Neuronal stem cell (in vitro differentiated cells): Measurements from ENCODE around the gene OR52E2. TPM values are rescaled to one million over a fixed set of nuclear protein-coding genes. Genes with fewer than 3 reads are reported as not detected.

ENCODE experiments used
- DNase-seq: peaks from one replicate; pipeline ENCODE4 v3.0.0-alpha.2; 2013; ENCODE audit warnings: low spot score
- H2AFZ ChIP-seq: one replicate; pipeline ENCODE4 v1.6.1; 2013; ENCODE audit warnings: mild to moderate bottlenecking, low read length, inconsistent platforms
- H2AK5ac ChIP-seq: 2 replicates; pipeline ENCODE4 v1.6.1; 2013; ENCODE audit warnings: low read depth, mild to moderate bottlenecking, inconsistent platforms, low read length, moderate library complexity, mixed read lengths
- H2BK120ac ChIP-seq: 2 replicates; pipeline ENCODE4 v1.6.1; 2013; ENCODE audit warnings: low read depth, mild to moderate bottlenecking, inconsistent platforms, low read length, moderate library complexity, mixed read lengths
- H2BK12ac ChIP-seq: one replicate; pipeline ENCODE4 v1.6.1; 2013; ENCODE audit warnings: low read length, inconsistent platforms
- H2BK15ac ChIP-seq: 2 replicates; pipeline ENCODE4 v1.6.1; 2013; ENCODE audit warnings: mild to moderate bottlenecking, low read length, inconsistent platforms, mixed read lengths
- H2BK5ac ChIP-seq: one replicate; pipeline ENCODE4 v1.6.1; 2013; ENCODE audit warnings: inconsistent platforms, mild to moderate bottlenecking, low read length, moderate library complexity
- H3K14ac ChIP-seq: one replicate; pipeline ENCODE4 v1.6.1; 2013; ENCODE audit warnings: low read length, inconsistent platforms
- H3K18ac ChIP-seq: 2 replicates; pipeline ENCODE4 v1.6.1; 2013; ENCODE audit warnings: low read length, inconsistent platforms
- H3K23ac ChIP-seq: 2 replicates; pipeline ENCODE4 v1.6.1; 2013; ENCODE audit warnings: low read depth, mild to moderate bottlenecking, mixed read lengths, low read length, inconsistent platforms; ENCODE audit not compliant: poor library complexity
- H3K27ac ChIP-seq: replicated peaks from 3 replicates; pipeline ENCODE4 v1.5.1; 2013; ENCODE audit warnings: low read length, inconsistent platforms
- H3K27me3 ChIP-seq, 3 experiments: 2 replicates each; pipeline ENCODE4 v1.6.1; 2013; ENCODE audit warnings: low read length in 3 of 3, mild to moderate bottlenecking in 2 of 3, inconsistent platforms in 1 of 3, low read depth in 1 of 3, mixed read lengths in 1 of 3, moderate library complexity in 1 of 3; ENCODE audit not compliant: control insufficient read depth in 3 of 3, insufficient read depth in 3 of 3
- H3K36me3 ChIP-seq, 2 donors: replicated peaks in 1 of 2; 2 replicates each; pipeline ENCODE4 v1.6.1; 2013; ENCODE audit warnings: low read length in 2 of 2; ENCODE audit not compliant: control insufficient read depth in 2 of 2, insufficient read depth in 2 of 2
- H3K4ac ChIP-seq: 2 replicates; pipeline ENCODE4 v1.6.1; 2013; ENCODE audit warnings: inconsistent platforms, mild to moderate bottlenecking, low read length, moderate library complexity
- H3K4me1 ChIP-seq, 2 donors: 1 replicate in 1 of 2; 2 replicates in 1 of 2; pipeline ENCODE4 v1.6.1; 2013; ENCODE audit warnings: low read length in 2 of 2, low read depth in 1 of 2; ENCODE audit not compliant: control insufficient read depth in 2 of 2, insufficient read depth in 1 of 2
- H3K4me2 ChIP-seq: one replicate; pipeline ENCODE4 v1.6.1; 2013; ENCODE audit warnings: mild to moderate bottlenecking, low read length, inconsistent platforms; ENCODE audit not compliant: insufficient read depth, poor library complexity, severe bottlenecking
- H3K4me3 ChIP-seq, 2 donors: 2 replicates each; pipeline ENCODE4 v1.5.1; 2013; ENCODE audit warnings: low read length in 2 of 2, mild to moderate bottlenecking in 2 of 2, inconsistent platforms in 1 of 2, moderate library complexity in 1 of 2
- H3K79me1 ChIP-seq: one replicate; pipeline ENCODE4 v1.6.1; 2013; ENCODE audit warnings: low read depth, mild to moderate bottlenecking, inconsistent platforms, low read length, moderate library complexity
- H3K9ac ChIP-seq: one replicate; pipeline ENCODE4 v1.6.1; 2013; ENCODE audit warnings: mild to moderate bottlenecking, low read depth, low read length, inconsistent platforms; ENCODE audit not compliant: poor library complexity
- H3K9me3 ChIP-seq, 2 donors: replicated peaks in 1 of 2; 2 replicates each; pipeline versions ENCODE3 to v1.6.1; 2013; ENCODE audit warnings: low read length in 2 of 2, mild to moderate bottlenecking in 2 of 2, inconsistent platforms in 1 of 2, low read depth in 1 of 2, mixed read lengths in 1 of 2, moderate library complexity in 1 of 2; ENCODE audit not compliant: control insufficient read depth in 2 of 2, insufficient read depth in 1 of 2
- H4K8ac ChIP-seq: one replicate; pipeline ENCODE4 v1.6.1; 2013; ENCODE audit warnings: low read depth, mild to moderate bottlenecking, inconsistent platforms, low read length, moderate library complexity
- H4K91ac ChIP-seq: one replicate; pipeline ENCODE4 v1.6.1; 2013; ENCODE audit warnings: low read length, low read depth, mild to moderate bottlenecking, inconsistent platforms; ENCODE audit not compliant: poor library complexity
- whole genome bisulfite sequencing, 2 donors: extraction: QIAGEN DNeasy Blood & Tissue Kit; methylation state at CpG; one replicate each; pipeline ENCODE4 v1.1.7; 2013; ENCODE audit warnings: missing lambda C conversion rate in 2 of 2, mixed read lengths in 1 of 2; ENCODE audit not compliant: insufficient read length in 2 of 2, insufficient replicate concordance in 1 of 2; ENCODE audit errors: extremely low coverage in 2 of 2; 5-methylcytosine and 5-hydroxymethylcytosine counted together
- polyA plus RNA-seq, 2 experiments: library from polyadenylated mRNA; stranded (reverse); fragments of 200-250 nt; gene quantifications; one replicate each; pipeline ENCODE4 v1.2.3, GENCODE V29; 2013

OR52E2 gene
- not detected for polyA plus RNA-seq (2013, experiment 1 of 2)
- not detected for polyA plus RNA-seq (2013, experiment 2 of 2)

- H3K14ac ChIP-seq, result no peak within 1 kb of the TSS
- H2BK15ac ChIP-seq, result no peak within 1 kb of the TSS
- H2BK5ac ChIP-seq, result no peak within 1 kb of the TSS
- H3K4me3 ChIP-seq, result no peak within 1 kb of the TSS
- H3K79me1 ChIP-seq, result no peaks in the 10 kb centered on the region
- no peak within 1 kb of the TSS for H3K18ac ChIP-seq
- no peak within 1 kb of the TSS for H3K9ac ChIP-seq
- H2AK5ac ChIP-seq, result no peak within 1 kb of the TSS
- DNase-seq, result no peak
- H4K8ac ChIP-seq, result no peak within 1 kb of the TSS
- H4K91ac ChIP-seq, result no peak within 1 kb of the TSS
- no peak within 1 kb of the TSS for H2BK120ac ChIP-seq
- H3K4ac ChIP-seq, result no peak within 1 kb of the TSS
- no peaks in the 10 kb centered on the region for H3K9me3 ChIP-seq
- H3K27ac ChIP-seq, result no peak within 1 kb of the TSS
- no peaks in the 10 kb centered on the region for H3K36me3 ChIP-seq
- no peak within 1 kb of the TSS for H2AFZ ChIP-seq
- no peak within 1 kb of the TSS for H2BK12ac ChIP-seq
- H3K23ac ChIP-seq, result no peak within 1 kb of the TSS
- no peaks in the 10 kb centered on the region for H3K4me1 ChIP-seq
- no CpG with 5 or more reads among the region's 3 CpGs for WGBS, 2 donors
- H3K4me2 ChIP-seq, result no peak within 1 kb of the TSS
- no peaks in the 10 kb centered on the region for H3K27me3 ChIP-seq
These were observed at the start of gene OR52E2 for GRCh38 chr11:5059391-5059790. Gene OR52E2 (minus strand): TSS chr11:5059627. CDS start chr11:5059627, 0 bp downstream.

- Histone ChIP-seq H3K27ac (no peak overlapping the region), H3K9me3 (no peaks in the 10 kb centered on the region), H4K8ac (no peak overlapping the region), H3K18ac (no peak overlapping the region), H2AK5ac (no peak overlapping the region), H3K4ac (no peak overlapping the region), H3K23ac (no peak overlapping the region), H3K4me2 (no peak overlapping the region), H3K4me1 (no peaks in the 10 kb centered on the region), H4K91ac (no peak overlapping the region), H3K36me3 (no peaks in the 10 kb centered on the region), H3K9ac (no peak overlapping the region), H3K14ac (no peak overlapping the region), H3K27me3 (no peaks in the 10 kb centered on the region), H2BK120ac (no peak overlapping the region), H2BK5ac (no peak overlapping the region), H3K4me3 (no peak overlapping the region), H2BK15ac (no peak overlapping the region), H2AFZ (no peak overlapping the region), H2BK12ac (no peak overlapping the region), H3K79me1 (no peaks in the 10 kb centered on the region)
- no peak for DNase-seq
- WGBS, 2 donors, result no CpG with 5 or more reads among the region's 3 CpGs
These were observed 47.9 kb upstream of the OR52E2 start for GRCh38 chr11:5107285-5107684.

GRCh38 chr11:5103066-5103465 is 43.6 kb upstream of the OR52E2 start:
- Histone ChIP-seq H2BK120ac (no peak overlapping the region), H4K8ac (no peak overlapping the region), H3K36me3 (no peaks in the 10 kb centered on the region), H3K18ac (no peak overlapping the region), H3K9me3 (no peaks in the 10 kb centered on the region), H3K27ac (no peak overlapping the region), H3K14ac (no peak overlapping the region), H3K4me3 (no peak overlapping the region), H2AFZ (no peak overlapping the region), H2AK5ac (no peak overlapping the region), H3K79me1 (no peaks in the 10 kb centered on the region), H2BK5ac (no peak overlapping the region), H3K9ac (no peak overlapping the region), H3K27me3 (no peaks in the 10 kb centered on the region), H3K4me2 (no peak overlapping the region), H3K4me1 (no peaks in the 10 kb centered on the region), H3K23ac (no peak overlapping the region), H2BK12ac (no peak overlapping the region), H4K91ac (no peak overlapping the region), H2BK15ac (no peak overlapping the region), H3K4ac (no peak overlapping the region)
- DNase-seq, result no peak

- Histone ChIP-seq H3K9ac (no peak overlapping the region), H2BK15ac (no peak overlapping the region), H3K79me1 (no peaks in the 10 kb centered on the region), H3K4me3 (no peak overlapping the region), H3K18ac (no peak overlapping the region), H2BK12ac (no peak overlapping the region), H2AFZ (no peak overlapping the region), H3K4ac (no peak overlapping the region), H2BK5ac (no peak overlapping the region), H3K27ac (no peak overlapping the region), H3K4me1 (no peaks in the 10 kb centered on the region), H3K23ac (no peak overlapping the region), H2AK5ac (no peak overlapping the region), H3K14ac (no peak overlapping the region), H2BK120ac (no peak overlapping the region), H4K8ac (no peak overlapping the region), H3K4me2 (no peak overlapping the region), H3K36me3 (no peaks in the 10 kb centered on the region), H3K9me3 (no peaks in the 10 kb centered on the region), H4K91ac (no peak overlapping the region), H3K27me3 (no peaks in the 10 kb centered on the region)
- no CpG with 5 or more reads among the region's 2 CpGs for WGBS, 2 donors
- DNase-seq, result no peak
These were observed 42.8 kb upstream of the OR52E2 start for GRCh38 chr11:5102246-5102645.
